Endothelial cell of umbilical vein (primary cell): ENCODE measurements around the gene ZFPM1.
A peak's percentile ranks its signal among the peaks of the same experiment; 100 is the strongest.

ENCODE experiments used
- CTCF ChIP-seq, 2 donors: IDR thresholded peaks; 1 replicate in 1 of 2; 2 replicates in 1 of 2; pipeline ENCODE4 v1.5.1; 2011; ENCODE audit warnings: low read length in 2 of 2, mild to moderate bottlenecking in 2 of 2, moderate library complexity in 2 of 2, control low read depth in 1 of 2, inconsistent platforms in 1 of 2, low read depth in 1 of 2; ENCODE audit not compliant: insufficient read depth in 1 of 2; ENCODE audit errors: extremely low read depth in 1 of 2
- EZH2 ChIP-seq: IDR thresholded peaks from 2 replicates; pipeline ENCODE4 v1.6.1; 2012; ENCODE audit warnings: borderline replicate concordance, low read depth, mild to moderate bottlenecking, moderate library complexity, low read length, inconsistent platforms; ENCODE audit not compliant: severe bottlenecking
- FOS ChIP-seq: IDR thresholded peaks from 2 replicates; pipeline ENCODE4 v1.6.1; 2011; ENCODE audit warnings: mild to moderate bottlenecking, low read length, moderate library complexity, borderline replicate concordance; ENCODE audit not compliant: insufficient read depth
- GATA2 ChIP-seq: IDR thresholded peaks from 2 replicates; pipeline ENCODE4 v1.7.0; 2011; ENCODE audit warnings: low read depth, mild to moderate bottlenecking, moderate library complexity, mixed read lengths, low read length; ENCODE audit not compliant: insufficient read length, insufficient read depth
- JUN ChIP-seq: IDR thresholded peaks from 2 replicates; pipeline ENCODE4 v1.6.1; 2011; ENCODE audit warnings: borderline replicate concordance, low read depth; ENCODE audit not compliant: insufficient read length, insufficient read depth
- MAX ChIP-seq: IDR thresholded peaks from 2 replicates; pipeline ENCODE4 v1.6.1; 2011; ENCODE audit not compliant: insufficient read depth, insufficient read length
- MYC ChIP-seq: IDR thresholded peaks from one replicate; pipeline ENCODE4 v1.6.1; 2011; ENCODE audit warnings: mild to moderate bottlenecking, low read depth, low read length
- POLR2A ChIP-seq: IDR thresholded peaks from 2 replicates; pipeline ENCODE4 v1.6.1; 2012; ENCODE audit warnings: low read depth, mild to moderate bottlenecking, control low read depth, low read length
- POLR2AphosphoS5 ChIP-seq: IDR thresholded peaks from 2 replicates; pipeline ENCODE4 v1.6.1; 2012; ENCODE audit warnings: low read depth, mild to moderate bottlenecking, control low read depth, low read length, moderate library complexity; ENCODE audit not compliant: insufficient read depth

- TF ChIP-seq CTCF (IDR thresholded peaks at IDR 0.05; ENCODE audit: extremely low read depth in 1 of 2, insufficient read depth in 1 of 2, low read depth in 1 of 2, low read length in 2 of 2) (peak; percentile 22 to 34), MAX (no peak), JUN (no peak), POLR2A (no peak), POLR2AphosphoS5 (no peak), EZH2 (no peak), MYC (no peak), GATA2 (no peak), FOS (no peak)
These were observed 52.5 kb downstream of the ZFPM1 start for GRCh38 chr16:88505405-88506082.
